ENCODE results near the gene IFT88.

DNA sequence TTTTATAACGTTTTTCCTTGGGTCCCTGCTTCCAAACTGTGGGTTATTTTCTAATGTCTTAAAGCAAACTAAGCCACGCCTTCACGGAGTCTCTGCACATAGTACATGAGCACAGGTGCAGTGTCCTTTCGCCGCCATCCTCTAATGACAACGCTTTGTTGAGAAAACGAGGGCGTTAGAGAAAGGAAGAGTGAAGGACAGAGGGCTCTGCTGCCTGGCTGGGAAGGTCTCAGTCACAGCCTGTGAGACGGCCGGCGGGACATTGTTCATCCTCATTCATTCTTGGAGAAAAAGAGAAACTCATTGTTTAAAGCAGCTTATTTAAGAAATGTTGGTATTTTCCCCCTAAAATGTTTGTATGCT is 146.0 kb downstream of the IFT88 start:
- TF ChIP-seq, protein P1, sequence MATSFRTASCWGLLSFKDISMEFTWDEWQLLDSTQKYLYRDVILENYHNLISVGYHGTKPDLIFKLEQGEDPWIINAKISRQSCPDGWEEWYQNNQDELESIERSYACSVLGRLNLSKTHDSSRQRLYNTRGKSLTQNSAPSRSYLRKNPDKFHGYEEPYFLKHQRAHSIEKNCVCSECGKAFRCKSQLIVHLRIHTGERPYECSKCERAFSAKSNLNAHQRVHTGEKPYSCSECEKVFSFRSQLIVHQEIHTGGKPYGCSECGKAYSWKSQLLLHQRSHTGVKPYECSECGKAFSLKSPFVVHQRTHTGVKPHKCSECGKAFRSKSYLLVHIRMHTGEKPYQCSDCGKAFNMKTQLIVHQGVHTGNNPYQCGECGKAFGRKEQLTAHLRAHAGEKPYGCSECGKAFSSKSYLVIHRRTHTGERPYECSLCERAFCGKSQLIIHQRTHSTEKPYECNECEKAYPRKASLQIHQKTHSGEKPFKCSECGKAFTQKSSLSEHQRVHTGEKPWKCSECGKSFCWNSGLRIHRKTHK (tag by site-specific recombination; IDR thresholded peaks at IDR 0.05), result no peak
- TF ChIP-seq ZNF626 (tag by site-specific recombination; IDR thresholded peaks at IDR 0.05) (no peak), ZNF112 (tag by site-specific recombination; IDR thresholded peaks at IDR 0.05) (no peak)
- TF ChIP-seq, protein P2, sequence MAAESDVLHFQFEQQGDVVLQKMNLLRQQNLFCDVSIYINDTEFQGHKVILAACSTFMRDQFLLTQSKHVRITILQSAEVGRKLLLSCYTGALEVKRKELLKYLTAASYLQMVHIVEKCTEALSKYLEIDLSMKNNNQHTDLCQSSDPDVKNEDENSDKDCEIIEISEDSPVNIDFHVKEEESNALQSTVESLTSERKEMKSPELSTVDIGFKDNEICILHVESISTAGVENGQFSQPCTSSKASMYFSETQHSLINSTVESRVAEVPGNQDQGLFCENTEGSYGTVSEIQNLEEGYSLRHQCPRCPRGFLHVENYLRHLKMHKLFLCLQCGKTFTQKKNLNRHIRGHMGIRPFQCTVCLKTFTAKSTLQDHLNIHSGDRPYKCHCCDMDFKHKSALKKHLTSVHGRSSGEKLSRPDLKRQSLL (tag by site-specific recombination; IDR thresholded peaks at IDR 0.05), result no peak
